GM18517 (cell line): ENCODE data around the gene XPR1.
"Not testable (repeated sequence)": the region's sequence is repeated elsewhere in the genome, so short reads cannot be mapped to it uniquely, and the experiment has no call there.

ENCODE experiments used
- ATAC-seq: cut with Tn5 transposase; IDR thresholded peaks from one replicate; pipeline ENCODE4 v1.9.1; 2021; ENCODE audit warnings: mild to moderate bottlenecking, moderate library complexity; ENCODE audit not compliant: unreplicated experiment

XPR1 gene

GRCh38 chr1:180710746-180711145 lies 78.9 kb downstream of the XPR1 start:
- not testable (repeated sequence) for ATAC-seq

- ATAC-seq = not testable (repeated sequence)
Measured at GRCh38 chr1:180711260-180711659, 79.4 kb downstream of the XPR1 start.

- no peak for ATAC-seq
Measured at GRCh38 chr1:180720753-180721152, 88.9 kb downstream of the XPR1 start.

- ATAC-seq = no peak
Measured at GRCh38 chr1:180722586-180722985, 90.8 kb downstream of the XPR1 start.

DNA sequence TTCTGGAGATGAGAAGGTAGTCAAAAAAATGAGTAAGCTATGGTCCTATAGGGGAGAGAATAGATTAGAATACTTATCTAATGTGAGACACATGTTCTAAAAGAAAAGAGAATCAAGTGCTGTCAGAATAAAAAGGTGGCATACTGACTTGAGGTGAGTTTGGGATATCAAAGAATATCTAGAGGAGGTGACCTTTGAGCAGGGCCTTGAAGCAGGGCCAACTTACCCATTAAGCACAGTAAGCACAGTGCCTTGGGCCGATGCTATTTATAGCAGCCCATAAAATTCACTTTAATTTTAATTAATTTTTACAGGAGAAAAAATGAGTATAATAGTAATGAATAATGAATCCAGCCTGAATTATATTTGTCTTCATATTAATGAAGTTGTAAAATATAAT lies 92.2 kb downstream of the XPR1 start:
- no peak for ATAC-seq

- ATAC-seq = not testable (repeated sequence)
Measured at GRCh38 chr1:180726024-180726423, 94.2 kb downstream of the XPR1 start.

DNA sequence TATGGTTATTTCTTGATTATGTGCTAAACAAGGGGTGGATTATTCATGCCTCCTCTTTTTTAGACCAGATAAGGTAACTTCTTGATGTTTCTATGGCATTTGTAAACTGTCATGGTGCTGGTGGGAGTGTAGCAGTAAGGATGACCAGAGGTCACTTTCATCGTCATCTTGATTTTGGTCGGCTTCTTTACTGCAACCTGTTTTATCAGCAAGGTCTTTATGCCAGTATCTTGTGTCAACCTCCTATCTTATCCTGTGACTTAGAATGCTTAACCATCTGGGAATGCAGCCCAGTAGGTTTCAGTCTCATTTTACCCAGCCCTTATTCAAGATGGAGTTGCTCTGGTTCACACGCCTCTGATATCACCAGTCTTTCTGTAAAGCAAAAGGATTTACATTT lies 95.9 kb downstream of the XPR1 start:
- ATAC-seq = not testable (repeated sequence)

DNA sequence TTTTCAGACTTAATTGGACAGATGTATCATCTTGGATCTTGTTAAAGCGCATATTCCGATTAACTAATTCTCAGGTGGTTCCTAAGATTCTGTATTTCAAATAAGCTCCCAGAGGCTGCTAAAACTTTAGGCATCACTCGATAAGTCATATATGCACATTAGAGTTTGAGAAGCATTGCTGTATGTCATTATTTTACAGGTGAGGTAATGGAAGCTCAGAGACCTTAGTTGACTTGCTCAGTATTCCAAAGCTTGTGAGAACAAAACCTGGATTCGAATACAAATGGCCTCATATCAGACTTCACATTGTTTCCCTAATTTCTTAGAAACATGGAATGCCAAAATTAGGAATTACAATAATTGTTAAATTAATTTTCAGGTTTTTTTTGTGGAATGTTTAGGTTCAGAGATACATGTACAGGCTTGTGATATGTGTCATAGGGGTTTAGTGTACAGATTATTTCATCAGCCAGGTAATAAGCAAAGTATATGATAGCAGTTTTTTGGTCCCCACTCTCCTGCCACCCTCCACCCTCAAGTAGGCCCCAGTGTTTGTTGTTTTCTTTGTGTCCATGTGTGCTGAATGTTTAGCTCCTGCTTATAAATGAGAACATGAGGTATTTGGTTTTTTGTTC lies 96.8 kb downstream of the XPR1 start:
- no peak for ATAC-seq

DNA sequence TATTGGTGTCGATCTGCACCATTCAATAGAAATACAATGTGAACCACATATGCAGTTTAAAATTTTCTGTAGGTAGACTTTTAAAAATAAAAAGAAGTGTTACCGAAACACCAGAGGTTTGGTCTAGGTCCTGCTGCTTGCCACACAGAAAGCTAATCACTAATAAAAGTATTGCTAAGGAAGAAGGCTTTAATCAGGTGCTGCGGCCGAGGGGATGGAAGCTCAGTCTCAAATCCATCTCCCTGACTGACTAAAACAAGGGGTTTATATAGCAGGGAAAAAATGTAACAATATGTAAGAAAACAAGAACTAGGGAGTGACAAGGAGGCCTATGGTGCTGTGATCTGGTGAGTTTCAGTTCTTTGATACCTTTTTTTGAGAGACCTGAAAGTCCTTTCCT lies 99.3 kb downstream of the XPR1 start:
- ATAC-seq = no peak

DNA sequence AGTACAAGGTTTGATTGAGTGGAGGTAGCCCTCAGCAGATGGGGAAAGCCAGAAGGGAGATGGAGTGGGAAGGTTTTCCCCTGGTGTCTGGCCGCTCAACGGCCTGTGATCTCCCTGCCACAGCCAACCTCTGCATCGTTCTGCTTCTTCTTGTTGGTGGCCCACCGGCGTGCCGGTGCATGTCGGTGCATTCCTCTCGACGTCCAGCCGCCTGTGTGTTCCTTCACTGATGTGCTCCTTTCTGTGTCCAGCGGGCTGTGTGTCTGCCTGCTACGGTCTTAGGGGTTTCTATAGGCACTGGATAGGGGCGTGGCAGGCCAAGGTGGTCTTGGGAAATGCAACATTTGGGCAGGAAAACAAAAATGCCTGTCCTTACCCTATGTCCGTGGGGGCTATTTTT lies 101.0 kb downstream of the XPR1 start:
- ATAC-seq = no peak

DNA sequence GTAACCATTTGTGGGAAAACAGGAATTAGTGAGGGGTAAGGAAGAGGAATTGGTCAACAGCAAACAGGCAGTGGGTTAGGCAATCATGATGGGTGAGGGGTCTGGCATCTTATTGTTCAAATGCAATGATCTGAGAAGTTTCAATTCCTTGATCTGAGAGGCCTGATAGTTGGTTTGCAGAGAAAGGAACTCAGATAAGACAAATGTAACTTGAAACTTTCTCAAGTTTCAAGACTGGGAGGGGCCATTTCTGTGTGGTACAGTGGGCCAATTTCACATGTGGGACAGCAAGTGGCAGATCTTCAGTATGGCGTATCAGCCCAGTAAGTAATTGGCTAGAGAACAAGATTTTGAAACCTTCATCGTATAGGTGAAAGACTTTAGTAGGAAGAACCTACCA lies 102.5 kb downstream of the XPR1 start:
- ATAC-seq = no peak

- no peak for ATAC-seq
Measured at GRCh38 chr1:180742663-180743062, 110.8 kb downstream of the XPR1 start.

- ATAC-seq = no peak
Measured at GRCh38 chr1:180743868-180744267, 112.0 kb downstream of the XPR1 start.

DNA sequence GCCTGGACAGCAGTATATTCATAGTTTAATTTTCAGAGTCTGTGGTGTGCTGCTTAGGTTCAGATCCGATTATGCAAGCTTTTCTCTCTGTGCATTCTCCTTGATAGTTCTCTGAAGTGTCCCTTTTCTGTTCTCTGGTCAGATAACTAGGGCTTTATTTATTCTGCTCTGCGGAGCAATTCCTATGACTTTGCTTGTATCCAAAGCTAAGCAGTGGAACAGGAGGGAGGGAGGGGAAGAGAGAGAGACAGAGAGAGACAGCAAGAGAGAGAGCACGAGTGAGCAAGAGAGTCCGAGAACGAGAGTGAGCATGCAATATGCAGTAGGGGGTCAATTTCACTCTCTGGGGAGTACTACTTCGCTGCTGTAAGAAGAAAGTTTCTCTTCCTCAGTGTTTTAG lies 113.3 kb downstream of the XPR1 start:
- ATAC-seq = no peak

- ATAC-seq = no peak
Measured at GRCh38 chr1:180751921-180752320, 120.1 kb downstream of the XPR1 start.

DNA sequence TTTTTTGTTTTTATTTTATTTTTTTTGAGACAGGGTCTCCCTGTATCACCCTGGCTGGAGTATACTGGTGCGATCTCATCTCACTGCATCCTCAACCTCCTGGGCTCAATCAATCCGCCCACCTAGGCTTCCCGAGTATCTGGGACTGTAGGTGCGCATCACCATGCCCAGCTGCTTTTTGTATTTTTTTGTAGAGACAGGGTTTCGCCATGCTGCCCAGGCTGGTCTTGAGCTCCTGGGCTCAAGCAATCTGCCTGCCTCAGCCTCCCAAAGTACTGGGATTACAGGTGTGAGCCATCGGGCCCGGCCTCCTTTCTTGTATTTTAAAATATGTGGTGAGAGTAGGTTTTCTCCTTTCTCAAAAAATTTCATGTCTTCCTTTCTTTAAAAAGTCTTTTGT lies 122.6 kb downstream of the XPR1 start:
- no peak for ATAC-seq

DNA sequence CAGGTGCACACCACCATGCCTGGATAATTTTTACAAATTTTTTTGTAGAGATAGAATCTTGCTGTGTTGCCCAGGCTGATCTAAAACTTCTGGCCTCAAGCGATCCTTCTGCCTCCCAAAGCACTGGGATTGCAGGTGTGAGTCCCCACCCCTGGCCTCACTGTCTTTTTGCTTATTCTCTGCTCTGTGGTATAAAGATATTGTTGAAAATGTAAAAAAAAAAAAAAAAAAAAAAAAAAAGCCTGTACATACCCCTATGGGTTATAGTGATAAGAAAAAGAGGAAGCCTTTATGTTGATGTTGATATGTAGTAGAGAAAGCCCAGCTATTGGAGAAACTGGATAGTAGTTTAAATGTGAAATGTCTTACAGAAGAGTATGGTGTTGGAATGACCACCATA lies 125.8 kb downstream of the XPR1 start:
- ATAC-seq = no peak

DNA sequence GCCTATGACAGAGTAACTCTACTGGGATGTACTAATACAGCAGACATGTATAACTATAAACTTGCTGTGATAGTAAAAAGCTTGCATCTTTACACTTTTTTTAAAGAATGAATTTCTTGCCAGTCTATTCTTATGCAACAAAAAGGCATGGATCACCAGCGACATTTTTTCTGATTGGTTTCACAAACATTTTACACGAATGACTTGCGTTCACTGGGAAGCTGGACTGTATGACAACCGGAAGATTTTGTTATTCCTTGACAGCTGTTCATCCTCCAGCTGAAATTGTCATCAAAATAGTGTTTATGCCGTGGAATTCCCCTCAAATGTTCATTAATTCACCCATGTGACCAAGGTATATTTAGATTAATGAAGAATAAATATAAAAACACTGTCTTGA lies 131.0 kb downstream of the XPR1 start:
- no peak for ATAC-seq

DNA sequence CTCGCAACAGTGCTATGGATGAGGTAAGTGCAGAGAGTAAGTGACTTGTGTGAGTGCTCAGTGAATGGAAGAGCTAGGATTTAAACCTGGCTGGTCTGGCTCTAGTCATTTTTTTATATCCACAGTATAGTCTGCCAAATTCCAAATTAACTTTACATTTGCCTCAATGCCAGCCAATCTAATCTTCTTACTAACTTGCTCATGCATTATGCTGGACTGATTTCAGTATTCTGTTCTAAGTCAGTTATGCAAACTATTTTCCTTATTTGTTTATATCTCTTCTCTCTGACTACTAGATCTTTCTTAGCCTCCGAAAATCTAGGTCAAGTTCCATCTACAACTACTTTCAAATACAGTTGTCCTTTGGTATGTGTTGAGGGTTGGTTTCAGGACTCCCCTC lies 133.3 kb downstream of the XPR1 start:
- ATAC-seq = no peak

GRCh38 chr1:180769889-180770288 lies 138.1 kb downstream of the XPR1 start:
- ATAC-seq = no peak

DNA sequence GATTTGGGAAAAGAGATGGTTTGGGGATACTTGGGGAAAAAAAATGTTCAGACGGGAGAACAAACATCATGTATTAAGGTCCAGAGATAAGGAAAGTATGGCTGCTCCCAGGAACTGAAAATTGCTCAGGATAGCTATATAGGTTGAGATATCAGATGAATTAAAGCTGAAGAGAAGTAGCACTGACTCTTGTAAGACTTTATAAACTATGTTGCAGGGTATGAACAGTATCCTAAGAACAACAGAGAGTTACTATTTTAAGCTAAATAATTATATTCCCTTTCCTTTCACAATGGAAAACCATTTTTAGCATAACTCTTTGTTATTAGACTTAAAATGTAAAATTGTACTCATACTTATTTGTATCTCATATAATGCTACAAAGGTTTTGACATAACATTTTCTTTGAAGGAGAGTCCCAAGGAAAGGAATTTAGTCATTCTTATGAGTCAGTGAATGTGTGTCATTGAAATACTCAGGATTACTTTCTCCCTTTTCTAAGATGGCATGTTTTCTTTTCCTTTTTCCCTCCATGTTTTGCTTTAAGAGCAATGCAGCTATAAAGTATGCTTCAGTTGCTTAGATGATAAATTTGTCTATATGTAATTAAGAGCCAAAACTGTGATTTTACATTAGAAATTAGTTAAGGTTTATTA lies 141.5 kb downstream of the XPR1 start:
- ATAC-seq = no peak

GRCh38 chr1:180775801-180776200 lies 144.0 kb downstream of the XPR1 start:
- ATAC-seq = no peak
